Measurements from ENCODE around the gene CRISP3. TPM values are rescaled to one million over a fixed set of nuclear protein-coding genes. Genes with fewer than 3 reads are reported as not detected.
A peak's percentile ranks its signal among the peaks of the same experiment; 100 is the strongest.

CRISP3 gene
- total and polyA plus RNA-seq, 9 of the 15 experiments (the other 6 are each of a cell fraction or from before 2014, with no cell fraction given): 0.21 to 2.0 (median 0.58) TPM

DNA sequence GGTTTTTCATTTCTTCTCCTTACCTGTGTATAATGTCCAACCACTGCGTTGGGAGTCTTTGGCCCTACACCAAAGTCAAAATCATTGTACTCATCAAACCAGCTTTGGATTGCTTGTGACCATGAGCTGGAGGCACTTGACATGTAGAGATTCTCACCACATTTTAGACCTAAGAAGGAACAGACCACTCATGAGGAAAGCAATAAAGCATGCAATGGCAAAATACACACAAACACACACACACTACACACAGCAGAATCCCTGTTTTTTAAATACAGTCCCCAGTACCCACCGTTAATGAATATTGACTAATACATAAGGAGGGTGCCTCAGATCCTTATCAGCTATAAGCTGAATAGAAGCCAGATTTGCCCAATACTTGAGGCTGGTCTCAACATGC lies 10.5 kb downstream of the CRISP3 start (continued):
- TF ChIP-seq, protein P1, sequence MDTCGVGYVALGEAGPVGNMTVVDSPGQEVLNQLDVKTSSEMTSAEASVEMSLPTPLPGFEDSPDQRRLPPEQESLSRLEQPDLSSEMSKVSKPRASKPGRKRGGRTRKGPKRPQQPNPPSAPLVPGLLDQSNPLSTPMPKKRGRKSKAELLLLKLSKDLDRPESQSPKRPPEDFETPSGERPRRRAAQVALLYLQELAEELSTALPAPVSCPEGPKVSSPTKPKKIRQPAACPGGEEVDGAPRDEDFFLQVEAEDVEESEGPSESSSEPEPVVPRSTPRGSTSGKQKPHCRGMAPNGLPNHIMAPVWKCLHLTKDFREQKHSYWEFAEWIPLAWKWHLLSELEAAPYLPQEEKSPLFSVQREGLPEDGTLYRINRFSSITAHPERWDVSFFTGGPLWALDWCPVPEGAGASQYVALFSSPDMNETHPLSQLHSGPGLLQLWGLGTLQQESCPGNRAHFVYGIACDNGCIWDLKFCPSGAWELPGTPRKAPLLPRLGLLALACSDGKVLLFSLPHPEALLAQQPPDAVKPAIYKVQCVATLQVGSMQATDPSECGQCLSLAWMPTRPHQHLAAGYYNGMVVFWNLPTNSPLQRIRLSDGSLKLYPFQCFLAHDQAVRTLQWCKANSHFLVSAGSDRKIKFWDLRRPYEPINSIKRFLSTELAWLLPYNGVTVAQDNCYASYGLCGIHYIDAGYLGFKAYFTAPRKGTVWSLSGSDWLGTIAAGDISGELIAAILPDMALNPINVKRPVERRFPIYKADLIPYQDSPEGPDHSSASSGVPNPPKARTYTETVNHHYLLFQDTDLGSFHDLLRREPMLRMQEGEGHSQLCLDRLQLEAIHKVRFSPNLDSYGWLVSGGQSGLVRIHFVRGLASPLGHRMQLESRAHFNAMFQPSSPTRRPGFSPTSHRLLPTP (IDR thresholded peaks at IDR 0.05; ENCODE audit: borderline replicate concordance, extremely low read depth, insufficient read length): no peak

DNA sequence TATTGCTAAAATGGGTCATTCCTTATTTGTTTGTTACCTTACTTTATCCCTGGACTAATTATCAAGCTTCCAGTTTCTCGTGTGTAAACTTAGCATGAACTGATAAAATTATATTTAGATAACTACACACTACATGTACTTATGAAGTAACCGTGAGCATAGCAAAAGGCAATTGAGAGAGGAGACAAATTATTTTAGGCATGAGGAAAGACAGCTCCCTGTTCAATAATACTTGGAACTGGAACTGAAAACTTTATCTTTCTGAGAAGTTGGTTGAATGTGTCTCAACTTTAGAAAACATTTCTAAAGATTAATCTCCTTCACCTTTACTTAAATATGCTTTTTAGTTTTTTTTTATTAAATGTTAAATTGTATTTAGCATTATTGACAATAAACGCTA lies 11.4 kb downstream of the CRISP3 start:
- no peaks in the 10 kb centered on the region for H3K27me3 ChIP-seq (ENCODE audit: control insufficient read depth in 2 of 2, insufficient read depth in 2 of 2, low read length in 2 of 2)
- no peaks in the 10 kb centered on the region for H3K79me2 ChIP-seq (ENCODE audit: control insufficient read depth, insufficient read depth, low read length)
- H3K4me1 ChIP-seq (replicated peaks in 1 of 2; ENCODE audit: control insufficient read depth in 2 of 2, insufficient read depth in 2 of 2, low read length in 2 of 2): peaks cover 4 to 49% of the 10 kb centered on the region in 2 experiments; a peak in 3 of 5 replicates
- DNase-seq (ENCODE audit: extremely low read depth in 1 of 4, low spot score in 3 of 4): no peak
- H3K9me3 ChIP-seq (replicated peaks; ENCODE audit: control insufficient read depth, insufficient read depth, low read depth, low read length): no peaks in the 10 kb centered on the region
- H3K4me2 ChIP-seq (ENCODE audit: insufficient read depth, low read length): no peak overlapping the region
- no TSS peak for BruUV-seq (replicated peaks)
- H3K27ac ChIP-seq (ENCODE audit: extremely low read depth, low read depth, low read length): peak overlapping the region; percentile 51; the same call in 2 of the 3 replicates
- POLR2A ChIA-PET: interaction anchor here (1.4 to 2.3 kb wide), 2 partner anchors 13 to 96 kb away, joined by 5 to 8 read pairs; partner anchors contain the start of gene RHAG
- no peak overlapping the region for H3K4me3 ChIP-seq
- no peaks in the 10 kb centered on the region; the same call in 2 of the 3 replicates for H3K36me3 ChIP-seq (ENCODE audit: control insufficient read depth, insufficient read depth, low read length)
- peak; percentile 35 for FAIRE-seq
- H3K9ac ChIP-seq (ENCODE audit: insufficient read depth in 1 of 2, low read depth in 2 of 2, low read length in 2 of 2): peak overlapping the region in 1 of 2 experiments; percentile 2; a peak in 1 of 4 replicates
- peak overlapping the region; percentile 84 for H2AFZ ChIP-seq (ENCODE audit: low read depth, low read length)
- no peaks in the 10 kb centered on the region for H4K20me1 ChIP-seq (replicated peaks; ENCODE audit: control insufficient read depth, insufficient read depth, low read length)
- intact Hi-C loops (cut with micrococcal nuclease): loop anchor here (5.0 kb wide), 1 partner anchor 115 kb away; no protein-coding TSS in a partner anchor
- WGBS (ENCODE audit: insufficient coverage, low coverage, missing lambda C conversion rate): 15% methylated on average over 3 of the region's 3 CpGs
- ATAC-seq: 0 out of 3 replicates have a peak, but pooled peaks have one; percentile 10
- CTCF ChIA-PET (ENCODE audit: low intra/inter-chr PET ratio): no interaction called here
- in situ Hi-C loops (cut with MboI): no loop called here
- H3K9me1 ChIP-seq (ENCODE audit: control insufficient read depth, insufficient read depth, low read length): no peaks in the 10 kb centered on the region
- TF ChIP-seq, protein P2, sequence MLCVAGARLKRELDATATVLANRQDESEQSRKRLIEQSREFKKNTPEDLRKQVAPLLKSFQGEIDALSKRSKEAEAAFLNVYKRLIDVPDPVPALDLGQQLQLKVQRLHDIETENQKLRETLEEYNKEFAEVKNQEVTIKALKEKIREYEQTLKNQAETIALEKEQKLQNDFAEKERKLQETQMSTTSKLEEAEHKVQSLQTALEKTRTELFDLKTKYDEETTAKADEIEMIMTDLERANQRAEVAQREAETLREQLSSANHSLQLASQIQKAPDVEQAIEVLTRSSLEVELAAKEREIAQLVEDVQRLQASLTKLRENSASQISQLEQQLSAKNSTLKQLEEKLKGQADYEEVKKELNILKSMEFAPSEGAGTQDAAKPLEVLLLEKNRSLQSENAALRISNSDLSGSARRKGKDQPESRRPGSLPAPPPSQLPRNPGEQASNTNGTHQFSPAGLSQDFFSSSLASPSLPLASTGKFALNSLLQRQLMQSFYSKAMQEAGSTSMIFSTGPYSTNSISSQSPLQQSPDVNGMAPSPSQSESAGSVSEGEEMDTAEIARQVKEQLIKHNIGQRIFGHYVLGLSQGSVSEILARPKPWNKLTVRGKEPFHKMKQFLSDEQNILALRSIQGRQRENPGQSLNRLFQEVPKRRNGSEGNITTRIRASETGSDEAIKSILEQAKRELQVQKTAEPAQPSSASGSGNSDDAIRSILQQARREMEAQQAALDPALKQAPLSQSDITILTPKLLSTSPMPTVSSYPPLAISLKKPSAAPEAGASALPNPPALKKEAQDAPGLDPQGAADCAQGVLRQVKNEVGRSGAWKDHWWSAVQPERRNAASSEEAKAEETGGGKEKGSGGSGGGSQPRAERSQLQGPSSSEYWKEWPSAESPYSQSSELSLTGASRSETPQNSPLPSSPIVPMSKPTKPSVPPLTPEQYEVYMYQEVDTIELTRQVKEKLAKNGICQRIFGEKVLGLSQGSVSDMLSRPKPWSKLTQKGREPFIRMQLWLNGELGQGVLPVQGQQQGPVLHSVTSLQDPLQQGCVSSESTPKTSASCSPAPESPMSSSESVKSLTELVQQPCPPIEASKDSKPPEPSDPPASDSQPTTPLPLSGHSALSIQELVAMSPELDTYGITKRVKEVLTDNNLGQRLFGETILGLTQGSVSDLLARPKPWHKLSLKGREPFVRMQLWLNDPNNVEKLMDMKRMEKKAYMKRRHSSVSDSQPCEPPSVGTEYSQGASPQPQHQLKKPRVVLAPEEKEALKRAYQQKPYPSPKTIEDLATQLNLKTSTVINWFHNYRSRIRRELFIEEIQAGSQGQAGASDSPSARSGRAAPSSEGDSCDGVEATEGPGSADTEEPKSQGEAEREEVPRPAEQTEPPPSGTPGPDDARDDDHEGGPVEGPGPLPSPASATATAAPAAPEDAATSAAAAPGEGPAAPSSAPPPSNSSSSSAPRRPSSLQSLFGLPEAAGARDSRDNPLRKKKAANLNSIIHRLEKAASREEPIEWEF (CRISPR knock-in tag; IDR thresholded peaks at IDR 0.05): no peak
- TF ChIP-seq MAZ (CRISPR knock-in tag; conservative IDR thresholded peaks at IDR 0.05 in 1 of 2, IDR thresholded peaks at IDR 0.05 in 1 of 2) (peak in 1 of 2 experiments; percentile 31; a peak in 1 of 4 replicates), HMGN3 (IDR thresholded peaks at IDR 0.05; ENCODE audit: borderline replicate concordance, extremely low read depth, insufficient read length, low read depth, low read length) (no peak)
- TF ChIP-seq, protein P3, sequence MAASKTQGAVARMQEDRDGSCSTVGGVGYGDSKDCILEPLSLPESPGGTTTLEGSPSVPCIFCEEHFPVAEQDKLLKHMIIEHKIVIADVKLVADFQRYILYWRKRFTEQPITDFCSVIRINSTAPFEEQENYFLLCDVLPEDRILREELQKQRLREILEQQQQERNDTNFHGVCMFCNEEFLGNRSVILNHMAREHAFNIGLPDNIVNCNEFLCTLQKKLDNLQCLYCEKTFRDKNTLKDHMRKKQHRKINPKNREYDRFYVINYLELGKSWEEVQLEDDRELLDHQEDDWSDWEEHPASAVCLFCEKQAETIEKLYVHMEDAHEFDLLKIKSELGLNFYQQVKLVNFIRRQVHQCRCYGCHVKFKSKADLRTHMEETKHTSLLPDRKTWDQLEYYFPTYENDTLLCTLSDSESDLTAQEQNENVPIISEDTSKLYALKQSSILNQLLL (CRISPR knock-in tag; IDR thresholded peaks at IDR 0.05; ENCODE audit: borderline replicate concordance): no peak
- TF ChIP-seq, protein P4, sequence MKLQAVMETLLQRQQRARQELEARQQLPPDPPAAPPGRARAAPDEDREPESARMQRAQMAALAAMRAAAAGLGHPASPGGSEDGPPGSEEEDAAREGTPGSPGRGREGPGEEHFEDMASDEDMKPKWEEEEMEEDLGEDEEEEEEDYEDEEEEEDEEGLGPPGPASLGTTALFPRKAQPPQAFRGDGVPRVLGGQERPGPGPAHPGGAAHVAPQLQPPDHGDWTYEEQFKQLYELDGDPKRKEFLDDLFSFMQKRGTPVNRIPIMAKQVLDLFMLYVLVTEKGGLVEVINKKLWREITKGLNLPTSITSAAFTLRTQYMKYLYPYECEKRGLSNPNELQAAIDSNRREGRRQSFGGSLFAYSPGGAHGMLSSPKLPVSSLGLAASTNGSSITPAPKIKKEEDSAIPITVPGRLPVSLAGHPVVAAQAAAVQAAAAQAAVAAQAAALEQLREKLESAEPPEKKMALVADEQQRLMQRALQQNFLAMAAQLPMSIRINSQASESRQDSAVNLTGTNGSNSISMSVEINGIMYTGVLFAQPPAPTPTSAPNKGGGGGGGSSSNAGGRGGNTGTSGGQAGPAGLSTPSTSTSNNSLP (IDR thresholded peaks at IDR 0.05; ENCODE audit: borderline replicate concordance, low read depth, low read length): 0 out of 2 replicates have a peak, but pooled peaks have one; percentile 49

Data from K562 (cell line).